A673 (cell line): ENCODE measurements around the gene INPP5E. TPM values are rescaled to one million over a fixed set of nuclear protein-coding genes. Genes with fewer than 3 reads are reported as not detected.

Source experiments
- BruUV-seq: library from RNA; stranded (reverse); fragments of 400-500 nt; replicated peaks from 2 replicates; lab custom pipeline; 2021; lab: Mats Ljungman, UMichigan
- CTCF ChIA-PET: fragments of 300-600 bp; sonication (Branson Sonifier 250); formaldehyde crosslinking; loops from one replicate; lab custom pipeline; 2022; ENCODE audit warnings: antibody characterized with exemption; lab: Charles Lee
- POLR2A ChIA-PET: fragments of 300-600 bp; sonication (Branson Sonifier 250); formaldehyde crosslinking; loops from one replicate; lab custom pipeline; 2022; ENCODE audit warnings: antibody characterized with exemption; ENCODE audit not compliant: low non-redundant PET; lab: Charles Lee
- DNase-seq: peaks from one replicate; pipeline ENCODE4 v3.0.0-alpha.2; 2015; ENCODE audit warnings: low spot score
- H3K27ac ChIP-seq: fragments of 200-600 bp; sonication (generic); 2 replicates; pipeline ENCODE4 v1.5.1; 2016; ENCODE audit warnings: mixed run types, low read depth, mild to moderate bottlenecking, mixed read lengths, antibody characterized with exemption, low read length; ENCODE audit not compliant: poor library complexity, severe bottlenecking
- H3K27me3 ChIP-seq: fragments of 200-600 bp; sonication (generic); replicated peaks from 2 replicates; pipeline ENCODE4 v1.6.1; 2017; ENCODE audit warnings: mixed run types, low read depth, mild to moderate bottlenecking, mixed read lengths, antibody characterized with exemption, low read length; ENCODE audit not compliant: insufficient read depth, poor library complexity
- H3K36me3 ChIP-seq: fragments of 200-600 bp; sonication (generic); 2 replicates; pipeline ENCODE4 v1.6.1; 2016; ENCODE audit warnings: mixed run types, mild to moderate bottlenecking, mixed read lengths, antibody characterized with exemption, low read length; ENCODE audit not compliant: insufficient read depth, poor library complexity, severe bottlenecking
- H3K4me1 ChIP-seq: fragments of 200-600 bp; sonication (generic); 2 replicates; pipeline ENCODE4 v1.6.1; 2017; ENCODE audit warnings: mixed run types, mild to moderate bottlenecking, mixed read lengths, antibody characterized with exemption, low read length; ENCODE audit not compliant: insufficient read depth, poor library complexity, severe bottlenecking
- H3K4me3 ChIP-seq: fragments of 200-600 bp; sonication (generic); 2 replicates; pipeline ENCODE4 v1.5.1; 2016; ENCODE audit warnings: low read depth, mixed run types, mild to moderate bottlenecking, mixed read lengths, low read length; ENCODE audit not compliant: poor library complexity, severe bottlenecking
- H3K9me3 ChIP-seq: fragments of 200-600 bp; sonication (generic); 2 replicates; pipeline ENCODE4 v1.6.1; 2016; ENCODE audit warnings: mixed run types, low read depth, mild to moderate bottlenecking, mixed read lengths, antibody characterized with exemption, low read length; ENCODE audit not compliant: poor library complexity, severe bottlenecking
- EZH2 ChIP-seq: fragments of 200-600 bp; sonication (generic); IDR thresholded peaks from 2 replicates; pipeline ENCODE4 v1.6.1; 2017; ENCODE audit warnings: borderline replicate concordance, low read depth, mild to moderate bottlenecking, mixed read lengths, antibody characterized with exemption, low read length; ENCODE audit not compliant: poor library complexity, severe bottlenecking
- intact Hi-C: fragments of 100-400 bp; cut with micrococcal nuclease; formaldehyde crosslinking; loops from one replicate; pipeline ENCODE4 v1.10.0; 2022; ENCODE audit not compliant: unreplicated experiment
- total RNA-seq: library from RNA; stranded (reverse); gene quantifications from 2 replicates; pipeline ENCODE4 v1.2.3, GENCODE V29; 2021
- TF ChIP-seq, protein P1 (sequence below): fragments of 300-800, 200-600 bp; sonication (generic); conservative IDR thresholded peaks from 2 replicates; pipeline ENCODE4 v1.5.1; 2017; ENCODE audit warnings: low read depth, mild to moderate bottlenecking, antibody characterized with exemption, low read length, moderate library complexity, mixed read lengths

The INPP5E gene
- total RNA-seq, 1 experiment from 2014 or later: 26.2 TPM

DNA sequence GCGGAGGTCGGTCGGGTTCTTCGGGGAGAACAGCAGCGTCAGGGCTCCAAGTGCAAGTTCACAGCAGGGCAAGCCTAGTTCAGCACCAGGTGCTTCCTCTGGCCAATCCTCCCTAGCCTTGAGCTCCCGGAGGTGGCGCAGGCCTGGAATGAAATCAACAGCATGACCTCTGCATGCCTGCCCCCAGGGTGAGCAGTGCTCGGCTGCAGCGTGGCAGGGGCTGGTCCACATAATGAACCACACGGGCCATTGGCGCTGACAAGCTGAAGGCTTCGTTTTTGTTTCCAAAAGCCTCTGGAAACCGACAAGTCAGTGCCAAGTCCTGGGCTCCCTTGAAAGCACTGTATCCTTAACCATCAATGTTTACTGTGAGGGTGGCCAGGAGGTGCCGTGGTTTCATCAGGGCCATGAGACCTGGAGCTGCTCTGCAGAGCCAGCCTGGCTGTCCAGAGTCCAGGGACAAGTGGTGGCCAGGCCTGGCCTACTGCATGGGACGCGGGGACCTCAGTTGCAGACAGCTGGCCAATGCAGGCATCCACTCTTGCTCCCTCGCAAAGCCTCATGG is 2.1 kb upstream of the INPP5E start:
- ChIA-PET POLR2A (no interaction called here), CTCF (no interaction called here)
- H3K27ac ChIP-seq: no peak overlapping the region
- peaks cover 15% of the 10 kb centered on the region for H3K4me1 ChIP-seq
- H3K36me3 ChIP-seq: peaks cover 52% of the 10 kb centered on the region
- H3K4me3 ChIP-seq: no peak overlapping the region
- BruUV-seq: no TSS peak
- intact Hi-C loops: no loop called here
- no peak for DNase-seq
- no peaks in the 10 kb centered on the region for H3K27me3 ChIP-seq
- no peaks in the 10 kb centered on the region for H3K9me3 ChIP-seq
- TF ChIP-seq EZH2: no peak
- TF ChIP-seq, protein P1, sequence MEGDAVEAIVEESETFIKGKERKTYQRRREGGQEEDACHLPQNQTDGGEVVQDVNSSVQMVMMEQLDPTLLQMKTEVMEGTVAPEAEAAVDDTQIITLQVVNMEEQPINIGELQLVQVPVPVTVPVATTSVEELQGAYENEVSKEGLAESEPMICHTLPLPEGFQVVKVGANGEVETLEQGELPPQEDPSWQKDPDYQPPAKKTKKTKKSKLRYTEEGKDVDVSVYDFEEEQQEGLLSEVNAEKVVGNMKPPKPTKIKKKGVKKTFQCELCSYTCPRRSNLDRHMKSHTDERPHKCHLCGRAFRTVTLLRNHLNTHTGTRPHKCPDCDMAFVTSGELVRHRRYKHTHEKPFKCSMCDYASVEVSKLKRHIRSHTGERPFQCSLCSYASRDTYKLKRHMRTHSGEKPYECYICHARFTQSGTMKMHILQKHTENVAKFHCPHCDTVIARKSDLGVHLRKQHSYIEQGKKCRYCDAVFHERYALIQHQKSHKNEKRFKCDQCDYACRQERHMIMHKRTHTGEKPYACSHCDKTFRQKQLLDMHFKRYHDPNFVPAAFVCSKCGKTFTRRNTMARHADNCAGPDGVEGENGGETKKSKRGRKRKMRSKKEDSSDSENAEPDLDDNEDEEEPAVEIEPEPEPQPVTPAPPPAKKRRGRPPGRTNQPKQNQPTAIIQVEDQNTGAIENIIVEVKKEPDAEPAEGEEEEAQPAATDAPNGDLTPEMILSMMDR: no peak

DNA sequence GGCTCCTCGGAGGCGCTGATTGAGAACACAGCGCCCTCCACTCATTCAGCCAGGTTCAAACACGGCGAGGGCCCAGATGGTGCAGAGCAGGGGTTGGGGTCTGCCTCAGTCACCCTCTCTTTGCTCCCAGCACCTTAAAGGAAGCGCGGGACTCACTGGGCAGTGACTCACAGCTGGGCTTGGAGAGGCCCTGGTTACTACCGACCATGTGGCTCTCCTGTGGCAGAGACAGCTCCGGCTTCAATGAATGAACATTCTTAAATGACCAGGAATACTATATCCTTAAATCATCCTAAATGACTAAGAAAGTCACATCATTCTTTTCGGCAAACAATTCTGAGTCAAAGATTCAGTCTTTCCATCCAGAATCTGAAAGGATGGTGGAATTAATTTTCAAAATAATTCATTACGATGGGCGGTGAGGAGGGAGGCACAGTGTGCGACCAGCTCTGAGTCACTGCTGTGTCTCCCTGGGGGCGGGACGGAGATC is 1.6 kb upstream of the INPP5E start:
- Histone ChIP-seq H3K27me3 (no peaks in the 10 kb centered on the region), H3K4me1 (peaks cover 15% of the 10 kb centered on the region), H3K9me3 (no peaks in the 10 kb centered on the region), H3K4me3 (no peak overlapping the region), H3K27ac (no peak overlapping the region), H3K36me3 (peaks cover 46% of the 10 kb centered on the region)
- no peak for DNase-seq
- TF ChIP-seq EZH2: no peak
- TF ChIP-seq, protein P1: no peak
- BruUV-seq: no TSS peak
- intact Hi-C loops: no loop called here
- POLR2A ChIA-PET: no interaction called here
- CTCF ChIA-PET: no interaction called here

DNA sequence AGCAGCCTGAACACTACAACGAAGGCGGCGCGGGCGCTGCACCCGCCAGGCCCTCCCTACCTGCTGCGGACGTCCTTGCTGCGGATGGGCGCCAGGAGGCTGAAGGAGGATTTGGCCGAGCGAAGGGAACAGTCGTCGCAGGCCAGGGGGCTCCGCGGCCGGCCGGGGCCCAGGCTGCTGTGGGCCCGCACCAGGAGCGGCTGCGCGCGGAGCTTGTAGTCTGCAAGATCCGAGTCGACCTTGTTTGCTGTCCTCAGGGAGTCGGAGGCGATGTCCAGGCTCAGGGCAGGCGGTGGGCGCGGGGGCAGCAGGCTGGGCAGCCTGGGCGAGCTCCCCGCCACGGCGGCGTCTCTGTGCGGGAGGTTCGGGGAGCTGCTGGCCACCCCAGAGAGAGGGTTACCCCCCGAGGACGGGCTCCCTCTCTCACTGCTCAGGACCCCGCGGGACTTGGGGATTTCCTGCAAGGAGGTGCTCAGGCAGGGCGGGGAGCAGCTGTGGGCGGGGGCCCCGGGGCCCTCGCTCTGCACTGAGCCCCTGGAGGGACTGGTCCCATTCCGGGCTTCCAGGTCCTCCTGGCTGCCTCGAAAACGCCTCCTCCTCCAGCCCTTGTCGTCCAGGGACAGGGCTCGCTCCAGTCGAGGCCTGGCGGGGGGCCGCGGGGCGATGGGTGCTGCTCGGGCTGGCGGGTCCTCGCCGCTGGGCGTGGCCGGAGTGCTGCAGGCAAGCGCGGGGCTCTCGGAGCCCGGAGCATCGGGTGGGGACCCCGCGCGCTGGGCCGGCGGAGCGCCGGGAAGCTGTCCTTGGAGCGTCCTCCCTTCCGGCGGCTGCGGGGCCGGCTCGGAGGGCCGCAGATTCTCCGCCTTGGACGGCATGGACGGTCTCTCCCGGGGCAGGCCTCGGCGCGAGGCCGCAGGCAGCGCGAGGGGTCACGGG is 831 bp downstream of the INPP5E start:
- ChIA-PET POLR2A (interaction anchor here (0.6 kb wide), 1 partner anchor 150 kb away, joined by 3 read pairs; no protein-coding TSS in a partner anchor), CTCF (no interaction called here)
- intact Hi-C loops: no loop called here
- Histone ChIP-seq H3K27me3 (no peaks in the 10 kb centered on the region), H3K4me3 (peak overlapping the region; percentile 77), H3K9me3 (no peaks in the 10 kb centered on the region), H3K36me3 (peaks cover 31% of the 10 kb centered on the region), H3K4me1 (peaks cover 15% of the 10 kb centered on the region), H3K27ac (peak overlapping the region; percentile 85)
- no TSS peak for BruUV-seq
- TF ChIP-seq, protein P1: no peak
- no peak for TF ChIP-seq EZH2
- DNase-seq: peak; percentile 49
